H1 (cell line): ENCODE data around the gene FRMPD2.

ENCODE experiments used
- ATF2 ChIP-seq: IDR thresholded peaks from 2 replicates; pipeline ENCODE4 v1.6.1; 2012; ENCODE audit warnings: low read length, inconsistent platforms
- CBX5 ChIP-seq: fragments of 300-800, 300-1000 bp; sonication (generic); IDR thresholded peaks from 2 replicates; pipeline ENCODE4 v1.7.1; 2016; ENCODE audit warnings: antibody characterized with exemption, low read length, low read depth
- POLR2AphosphoS5 ChIP-seq: IDR thresholded peaks from 2 replicates; pipeline ENCODE4 v1.6.1; 2011; ENCODE audit warnings: low read depth, low read length
- RAD21 ChIP-seq, 2 experiments: IDR thresholded peaks in 1 of 2; conservative IDR thresholded peaks in 1 of 2; 2 replicates each; pipeline ENCODE4 v1.6.1; 2011; ENCODE audit warnings: low read depth in 2 of 2, low read length in 2 of 2, improper control_type of control experiment in 1 of 2, inconsistent platforms in 1 of 2, mild to moderate bottlenecking in 1 of 2, moderate library complexity in 1 of 2
- SIN3A ChIP-seq, 2 experiments: IDR thresholded peaks in 1 of 2; conservative IDR thresholded peaks in 1 of 2; 2 replicates each; pipeline ENCODE4 v1.6.1; 2011 to 2012; ENCODE audit warnings: low read length in 2 of 2, improper control_type of control experiment in 1 of 2, low read depth in 1 of 2, mild to moderate bottlenecking in 1 of 2

DNA sequence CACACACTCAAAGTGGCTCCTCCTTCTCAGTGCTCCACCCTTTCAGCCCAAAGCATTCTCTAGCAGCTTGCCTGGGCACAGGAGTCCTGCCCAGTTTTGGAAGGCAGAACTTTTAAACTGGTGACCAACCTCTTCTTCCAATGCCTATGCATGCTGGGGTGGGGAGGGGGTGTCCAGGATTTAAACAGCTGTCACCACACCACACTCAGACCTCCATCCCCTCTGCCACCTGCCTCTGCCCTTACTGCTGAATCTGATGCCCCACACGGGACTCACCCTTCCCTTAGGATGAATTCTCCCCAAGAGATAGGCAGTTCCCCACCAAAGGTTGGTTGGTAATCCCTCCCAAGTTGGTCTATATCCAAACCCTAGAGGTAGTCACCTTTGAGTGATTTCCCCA lies 50.2 kb downstream of the FRMPD2 start:
- no peak for TF ChIP-seq RAD21 (IDR thresholded peaks at IDR 0.05 in 1 of 2, conservative IDR thresholded peaks at IDR 0.05 in 1 of 2; ENCODE audit: low read depth in 2 of 2, low read length in 2 of 2)
- no peak for TF ChIP-seq SIN3A (conservative IDR thresholded peaks at IDR 0.05 in 1 of 2, IDR thresholded peaks at IDR 0.05 in 1 of 2; ENCODE audit: low read depth in 1 of 2, low read length in 2 of 2)
- TF ChIP-seq ATF2: no peak
- TF ChIP-seq POLR2AphosphoS5: no peak
- TF ChIP-seq CBX5: no peak
